Naive thymus-derived CD8-positive, alpha-beta T cell (primary cell): Measurements from ENCODE around the gene TNFRSF1B. TPM values are rescaled to one million over a fixed set of nuclear protein-coding genes. Genes with fewer than 3 reads are reported as not detected.

Experiments
- ATAC-seq, 2 donors: fragments of 150-1000 bp; cut with Tn5 transposase in 1 of 2; sonication (Bioruptor Pico), chemical (Tn5 transposase) in 1 of 2; 1 replicate in 1 of 2; 2 replicates in 1 of 2; pipeline ENCODE4 v1.10.0; 2021; ENCODE audit warnings: mild to moderate bottlenecking in 2 of 2, moderate library complexity in 2 of 2
- POLR2A ChIA-PET: fragments of 350-600 bp; sonication (Branson Sonifier 250); formaldehyde crosslinking; loops from one replicate; lab custom pipeline; 2021; ENCODE audit warnings: antibody characterized with exemption; lab: Charles Lee
- DNase-seq, 10 donors: peaks; one replicate each; pipeline versions ENCODE4 v3.0.0 to v3.0.0-alpha.2; 2020 to 2022
- H3K27ac Mint-ChIP-seq, 10 donors: one replicate each; pipeline ENCODE4 v1.8.0; 2020 to 2022; ENCODE audit warnings: mild to moderate bottlenecking in 10 of 10, mixed read lengths in 10 of 10, moderate library complexity in 4 of 10, inconsistent platforms in 1 of 10
- H3K27me3 Mint-ChIP-seq, 5 donors: one replicate each; pipeline ENCODE4 v1.8.0; 2021 to 2022; ENCODE audit warnings: mixed read lengths in 5 of 5
- H3K36me3 Mint-ChIP-seq, 3 donors: one replicate each; pipeline ENCODE4 v1.8.0; 2020 to 2022; ENCODE audit warnings: mixed read lengths in 3 of 3, mild to moderate bottlenecking in 2 of 3, inconsistent platforms in 1 of 3
- H3K4me1 Mint-ChIP-seq, 4 donors: one replicate each; pipeline ENCODE4 v1.8.0; 2021 to 2022; ENCODE audit warnings: mixed read lengths in 4 of 4
- H3K4me3 Mint-ChIP-seq, 10 donors: one replicate each; pipeline ENCODE4 v1.8.0; 2020 to 2022; ENCODE audit warnings: mild to moderate bottlenecking in 10 of 10, mixed read lengths in 10 of 10, moderate library complexity in 6 of 10, inconsistent platforms in 1 of 10
- H3K9me3 Mint-ChIP-seq, 9 donors: one replicate each; pipeline ENCODE4 v1.8.0; 2020 to 2022; ENCODE audit warnings: mixed read lengths in 9 of 9, mild to moderate bottlenecking in 3 of 9, inconsistent platforms in 1 of 9, moderate library complexity in 1 of 9
- polyA plus RNA-seq, 3 donors: library from polyadenylated mRNA; unstranded; fragments of 300-500 nt; fragmentation: Illumina TruSeq; gene quantifications; one replicate each; pipeline ENCODE4 v1.2.3, GENCODE V29; 2021
- total RNA-seq, 8 experiments: library from RNA in 2 of 8; stranded (reverse) in 2 of 8; gene quantifications; one replicate each; pipeline ENCODE4 v1.2.3 and lab custom pipeline; 2021 to 2026

TNFRSF1B gene
- 10 to 100 TPM; 16.5 to 18.4 TPM for total RNA-seq
- 10 to 100 TPM; 19.7 to 64.6 (median 21.8) TPM for polyA plus RNA-seq
- 16.8 to 323 (median 42.1) reads per million in 6 experiments for total RNA-seq (lab: John Stamatoyannopoulos, UW)

DNA sequence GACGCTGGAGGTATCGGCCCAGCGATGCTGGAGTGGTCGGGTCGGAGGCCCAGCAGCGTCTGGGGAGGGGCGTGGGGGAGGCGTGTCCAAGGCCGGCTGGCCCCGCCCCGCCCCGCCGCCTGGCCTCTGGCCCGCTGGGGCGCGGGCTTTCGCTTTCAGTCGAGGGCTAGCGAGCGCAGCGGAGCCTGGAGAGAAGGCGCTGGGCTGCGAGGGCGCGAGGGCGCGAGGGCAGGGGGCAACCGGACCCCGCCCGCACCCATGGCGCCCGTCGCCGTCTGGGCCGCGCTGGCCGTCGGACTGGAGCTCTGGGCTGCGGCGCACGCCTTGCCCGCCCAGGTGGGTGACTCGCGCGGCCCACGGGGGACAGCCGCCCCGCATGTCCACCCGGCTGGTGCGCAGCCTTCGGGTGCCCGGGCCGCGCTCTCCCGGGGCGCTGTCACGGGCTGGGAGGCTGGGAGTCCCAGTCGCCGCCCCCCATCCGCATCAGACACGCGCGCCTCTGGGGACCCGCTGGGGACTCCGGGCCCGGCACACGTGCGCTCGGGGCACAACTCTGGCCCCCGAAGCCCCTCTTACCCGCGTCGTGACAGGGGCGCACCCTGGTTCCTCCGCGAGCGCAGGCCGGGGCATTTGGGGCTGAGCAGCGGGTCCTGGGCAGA, at the start of gene TNFRSF1B:
TNFRSF1B (plus strand) TSS at position 158 of the 659 bp plus-strand sequence; CDS start at position 259, 101 bp downstream.
- H3K27me3 Mint-ChIP-seq = no peaks in the 10 kb centered on the region
- no peaks in the 10 kb centered on the region for H3K9me3 Mint-ChIP-seq
- H3K4me1 Mint-ChIP-seq = peaks cover 29 to 77% (median 66%) of the 10 kb centered on the region in 4 donors
- peak within 1 kb of the TSS; percentile 93 to 98 (median 97) for H3K27ac Mint-ChIP-seq
- POLR2A ChIA-PET = interaction anchor here (0.8 to 3.5 kb wide), 10 partner anchors 10 to 40 kb away, joined by 3 to 22 read pairs (median 4); no protein-coding TSS in a partner anchor
- DNase-seq = peak in 8 of 10 donors; percentile 30 to 74 (median 52)
- peak within 1 kb of the TSS; percentile 94 to 100 (median 97) for H3K4me3 Mint-ChIP-seq
- peaks cover 0 to 4% (median 3%) of the 10 kb centered on the region in 3 donors for H3K36me3 Mint-ChIP-seq
- ATAC-seq = peak; percentile 71 to 73

- Mint-ChIP-seq H3K4me1 (peaks cover 19 to 42% (median 38%) of the 10 kb centered on the region in 4 donors), H3K27me3 (peaks cover 2 to 19% (median 4%) of the 10 kb centered on the region in 5 donors), H3K36me3 (peaks cover 0 to 6% (median 4%) of the 10 kb centered on the region in 3 donors), H3K27ac (peak overlapping the region in 5 of 10 donors; percentile 34 to 72 (median 39)), H3K4me3 (peak overlapping the region in 5 of 10 donors; percentile 0 to 42 (median 32)), H3K9me3 (peaks cover 0 to 10% (median 4%) of the 10 kb centered on the region in 9 donors)
- ATAC-seq (peak; percentile 81 to 95), DNase-seq (peak in 6 of 10 donors; percentile 32 to 64 (median 46))
- POLR2A ChIA-PET = interaction anchor here (0.6 to 1.0 kb wide), 2 partner anchors 89 to 152 kb away, joined by 3 read pairs; no protein-coding TSS in a partner anchor
These were observed 45.4 kb upstream of the TNFRSF1B start for GRCh38 chr1:12121212-12122003.

DNA sequence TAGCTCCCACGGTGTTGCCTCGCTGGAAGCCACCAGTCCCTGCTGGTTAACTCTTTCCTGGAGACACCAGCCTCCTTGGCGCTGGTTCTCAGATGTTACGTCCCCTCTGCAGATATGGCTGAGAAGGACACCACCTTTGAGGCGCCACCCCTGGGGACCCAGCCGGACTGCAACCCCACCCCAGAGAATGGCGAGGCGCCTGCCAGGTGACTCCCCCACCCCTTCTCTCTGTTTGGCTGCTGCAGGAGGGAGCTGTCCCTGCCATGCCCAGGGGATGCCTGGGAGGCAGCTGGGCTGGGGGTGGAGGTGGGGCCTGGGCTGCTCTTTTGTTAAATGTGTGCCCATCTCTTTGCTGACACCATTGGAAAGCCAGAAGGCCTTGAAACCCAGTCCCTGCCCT, 43.6 kb upstream of the TNFRSF1B start:
- Mint-ChIP-seq H3K9me3 (peaks cover 0 to 10% (median 4%) of the 10 kb centered on the region in 9 donors), H3K27me3 (peaks cover 2 to 19% (median 4%) of the 10 kb centered on the region in 5 donors), H3K4me1 (peaks cover 21 to 46% (median 43%) of the 10 kb centered on the region in 4 donors), H3K36me3 (peaks cover 0 to 6% (median 4%) of the 10 kb centered on the region in 3 donors), H3K4me3 (no peak overlapping the region), H3K27ac (peak overlapping the region in 1 of 10 donors; percentile 21)
- ATAC-seq (no peak), DNase-seq (no peak)
- POLR2A ChIA-PET = interaction anchor here (0.7 to 4.5 kb wide), 3 partner anchors 56 to 536 kb away, joined by 3 to 65 read pairs (median 16); no protein-coding TSS in a partner anchor

DNA sequence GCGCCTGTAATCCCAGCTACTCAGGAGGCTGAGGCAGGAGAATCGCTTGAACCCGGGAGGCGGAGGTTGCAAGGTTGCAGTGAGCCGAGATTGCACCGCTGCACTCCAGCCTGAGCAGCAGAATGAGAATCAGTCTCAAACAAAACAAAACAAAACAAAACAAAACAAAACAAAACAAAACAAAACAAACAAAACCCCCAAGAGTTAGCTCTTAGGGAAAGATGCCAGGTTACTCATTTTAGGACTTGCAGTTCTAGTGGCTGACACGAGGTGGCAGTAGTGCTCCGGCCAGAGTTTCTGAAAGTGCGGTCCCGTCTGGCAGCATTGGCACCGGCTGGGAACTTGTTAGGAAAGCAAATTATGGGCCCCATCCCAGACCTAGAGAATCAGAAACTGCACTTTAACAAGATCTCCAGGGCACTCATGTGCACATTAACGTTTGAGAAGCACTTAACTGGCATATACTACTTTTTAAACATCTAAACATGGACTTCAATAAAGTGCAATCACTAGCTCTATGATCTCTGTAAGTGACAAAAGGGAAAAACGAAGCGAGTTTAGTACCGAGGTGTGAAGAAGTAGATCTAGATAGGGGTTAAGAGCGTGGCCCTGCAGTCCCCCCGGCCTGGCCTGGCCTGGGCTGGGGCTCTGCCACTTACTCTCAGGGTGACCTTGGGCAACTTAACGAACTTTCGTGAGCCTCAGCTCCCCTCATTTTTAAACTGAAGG, 41.9 kb upstream of the TNFRSF1B start:
- peak overlapping the region in 8 of 10 donors; percentile 14 to 75 (median 48) for H3K27ac Mint-ChIP-seq
- peak; percentile 60 to 94 (median 76) for DNase-seq
- peaks cover 0 to 6% (median 4%) of the 10 kb centered on the region in 3 donors for H3K36me3 Mint-ChIP-seq
- ATAC-seq = peak; percentile 44 to 67
- peaks cover 0 to 8% (median 4%) of the 10 kb centered on the region in 9 donors for H3K9me3 Mint-ChIP-seq
- peaks cover 0 to 19% (median 3%) of the 10 kb centered on the region in 5 donors for H3K27me3 Mint-ChIP-seq
- POLR2A ChIA-PET = interaction anchor here (0.7 to 4.5 kb wide), 15 partner anchors 10 to 210 kb away, joined by 3 to 65 read pairs (median 4); no protein-coding TSS in a partner anchor
- peaks cover 23 to 45% (median 40%) of the 10 kb centered on the region in 4 donors for H3K4me1 Mint-ChIP-seq
- peak overlapping the region in 5 of 10 donors; percentile 2 to 67 (median 34) for H3K4me3 Mint-ChIP-seq

DNA sequence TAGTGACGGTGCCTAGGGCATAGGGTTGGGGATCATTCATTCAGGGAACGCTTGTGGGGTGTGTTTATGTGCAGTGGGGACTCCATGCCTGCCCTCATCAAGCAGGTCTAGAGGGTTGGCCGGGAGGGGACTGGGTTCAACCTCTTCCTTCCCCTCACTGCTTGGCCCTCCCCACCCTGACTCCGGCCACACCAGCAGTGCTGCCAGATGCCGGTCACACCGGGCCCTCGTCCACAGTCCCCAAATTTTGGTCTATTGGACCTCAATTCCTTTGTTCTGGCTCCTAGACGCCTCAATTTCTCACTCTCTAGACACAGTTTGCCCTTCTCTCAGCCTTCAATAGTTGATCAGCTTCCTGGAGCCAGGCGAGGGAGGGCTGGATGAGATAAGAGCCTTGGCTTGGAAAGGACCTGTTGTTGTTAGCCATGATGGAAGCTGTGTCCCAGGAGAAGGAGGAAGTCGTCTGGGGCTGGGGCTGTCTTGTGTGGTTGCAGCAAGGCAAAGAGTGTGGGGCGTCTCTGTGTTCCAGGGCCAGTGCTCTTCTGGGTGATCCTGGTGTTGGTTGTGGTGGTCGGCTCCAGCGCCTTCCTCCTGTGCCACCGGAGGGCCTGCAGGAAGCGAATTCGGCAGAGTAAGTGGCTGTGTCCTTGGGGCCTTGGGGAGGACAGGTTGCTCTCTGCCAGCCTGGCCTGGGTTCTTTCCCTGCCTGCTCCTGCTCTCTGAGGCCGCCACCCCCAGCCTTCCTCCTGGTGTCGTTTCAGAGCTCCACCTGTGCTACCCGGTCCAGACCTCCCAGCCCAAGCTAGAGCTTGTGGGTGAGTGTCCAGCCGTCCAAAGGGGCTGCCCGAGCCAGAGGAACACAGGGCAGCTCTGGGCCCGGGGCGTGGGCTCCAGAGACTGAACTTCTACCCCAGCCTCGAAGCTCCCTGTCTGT, 41.1 kb upstream of the TNFRSF1B start:
- Mint-ChIP-seq H3K4me3 (peak overlapping the region in 1 of 10 donors; percentile 68), H3K27ac (peak overlapping the region in 6 of 10 donors; percentile 14 to 84 (median 64)), H3K27me3 (peaks cover 0 to 19% (median 2%) of the 10 kb centered on the region in 5 donors), H3K4me1 (peaks cover 23 to 43% (median 35%) of the 10 kb centered on the region in 4 donors), H3K36me3 (no peaks in the 10 kb centered on the region), H3K9me3 (peaks cover 0 to 2% (median 0%) of the 10 kb centered on the region in 9 donors)
- no peak for ATAC-seq
- POLR2A ChIA-PET = interaction anchor here (0.9 to 4.5 kb wide), 11 partner anchors 12 to 84 kb away, joined by 3 to 65 read pairs (median 4); no protein-coding TSS in a partner anchor
- DNase-seq = no peak

GRCh38 chr1:12126781-12127180, 40.0 kb upstream of the TNFRSF1B start:
- Mint-ChIP-seq H3K4me1 (peaks cover 14 to 34% (median 25%) of the 10 kb centered on the region in 4 donors), H3K4me3 (no peak overlapping the region), H3K9me3 (no peaks in the 10 kb centered on the region), H3K27me3 (peaks cover 0 to 13% (median under 1%) of the 10 kb centered on the region in 5 donors), H3K36me3 (no peaks in the 10 kb centered on the region), H3K27ac (peak overlapping the region in 4 of 10 donors; percentile 29 to 63 (median 53))
- POLR2A ChIA-PET = interaction anchor here (0.8 to 4.5 kb wide), 4 partner anchors 23 to 82 kb away, joined by 3 to 65 read pairs (median 7); no protein-coding TSS in a partner anchor
- no peak for ATAC-seq
- DNase-seq = no peak

GRCh38 chr1:12127206-12127810, 39.5 kb upstream of the TNFRSF1B start:
- ATAC-seq (no peak), DNase-seq (no peak)
- POLR2A ChIA-PET = interaction anchor here (0.8 to 4.5 kb wide), 4 partner anchors 23 to 82 kb away, joined by 3 to 65 read pairs (median 7); no protein-coding TSS in a partner anchor
- H3K27me3 Mint-ChIP-seq = peaks cover 0 to 9% (median 0%) of the 10 kb centered on the region in 5 donors
- no peaks in the 10 kb centered on the region for H3K9me3 Mint-ChIP-seq
- H3K4me3 Mint-ChIP-seq = no peak overlapping the region
- peak overlapping the region in 6 of 10 donors; percentile 29 to 75 (median 53) for H3K27ac Mint-ChIP-seq
- H3K36me3 Mint-ChIP-seq = no peaks in the 10 kb centered on the region
- H3K4me1 Mint-ChIP-seq = peaks cover 13 to 37% (median 27%) of the 10 kb centered on the region in 4 donors

- peaks cover 0 to 9% (median 0%) of the 10 kb centered on the region in 5 donors for H3K27me3 Mint-ChIP-seq
- H3K4me3 Mint-ChIP-seq = no peak overlapping the region
- ATAC-seq (no peak), DNase-seq (no peak)
- POLR2A ChIA-PET = interaction anchor here (1.9 kb wide), 1 partner anchor 22 kb away, joined by 11 read pairs; no protein-coding TSS in a partner anchor
- H3K4me1 Mint-ChIP-seq = peaks cover 13 to 45% (median 35%) of the 10 kb centered on the region in 4 donors
- no peak overlapping the region for H3K27ac Mint-ChIP-seq
- H3K36me3 Mint-ChIP-seq = no peaks in the 10 kb centered on the region
- H3K9me3 Mint-ChIP-seq = no peaks in the 10 kb centered on the region
These were observed 38.7 kb upstream of the TNFRSF1B start for GRCh38 chr1:12128120-12128519.

DNA sequence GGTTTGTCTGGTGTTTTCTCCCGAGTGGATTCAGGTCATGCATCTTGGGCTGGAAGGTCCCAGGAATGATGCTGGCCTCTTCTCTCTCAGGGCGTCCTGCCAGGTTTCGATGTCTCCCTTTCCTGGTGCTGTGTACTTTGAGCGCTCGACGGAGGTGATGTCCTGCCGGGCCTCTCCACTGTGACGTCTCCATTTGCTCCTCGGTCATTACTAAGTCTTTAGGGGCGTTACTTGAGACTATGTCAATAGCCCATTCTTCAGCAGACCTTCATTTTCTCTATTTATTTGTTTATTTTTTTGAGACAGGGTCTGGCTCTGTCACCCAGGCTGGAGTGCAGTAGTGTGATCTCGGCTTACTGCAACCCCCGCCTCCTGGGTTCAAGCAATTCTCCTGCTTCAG, 37.2 kb upstream of the TNFRSF1B start:
- Mint-ChIP-seq H3K9me3 (no peaks in the 10 kb centered on the region), H3K36me3 (no peaks in the 10 kb centered on the region), H3K27me3 (no peaks in the 10 kb centered on the region), H3K4me1 (peaks cover 15 to 56% (median 46%) of the 10 kb centered on the region in 4 donors), H3K4me3 (no peak overlapping the region), H3K27ac (peak overlapping the region in 3 of 10 donors; percentile 51 to 83 (median 75))
- no peak for DNase-seq
- no peak for ATAC-seq
- POLR2A ChIA-PET = no interaction called here
